ENCODE measurements around the gene GRID2IP.

Gene GRID2IP

DNA sequence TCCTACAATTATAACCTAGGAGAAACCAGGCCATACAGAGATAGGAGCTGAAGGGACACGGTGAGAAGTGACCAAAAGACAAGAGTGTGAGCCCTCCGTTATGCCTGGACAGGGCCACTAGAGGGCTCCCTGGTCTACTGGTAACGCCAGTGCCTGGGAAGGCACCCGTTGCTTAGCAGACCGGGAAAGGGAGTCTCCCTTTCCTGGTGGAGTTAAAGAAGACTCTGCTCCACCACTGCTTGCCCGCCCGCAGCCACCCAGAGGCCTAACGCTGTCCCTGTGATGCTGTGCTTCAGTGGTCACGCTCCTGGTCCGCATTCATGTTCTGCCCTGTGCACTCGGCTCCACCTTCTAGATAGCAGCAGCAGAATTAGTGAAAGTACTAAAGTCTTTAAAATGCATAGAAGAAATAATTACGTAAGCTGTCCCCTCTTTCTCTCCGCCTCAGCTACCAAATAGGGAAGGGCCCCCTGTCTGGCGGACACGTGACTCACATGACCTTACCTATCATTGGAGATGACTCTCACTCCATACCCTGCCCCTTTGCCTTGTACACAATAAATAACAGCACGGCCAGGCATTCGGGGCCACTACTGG is 34.8 kb downstream of the GRID2IP start:
- peak; percentile 43 for DNase-seq

DNA sequence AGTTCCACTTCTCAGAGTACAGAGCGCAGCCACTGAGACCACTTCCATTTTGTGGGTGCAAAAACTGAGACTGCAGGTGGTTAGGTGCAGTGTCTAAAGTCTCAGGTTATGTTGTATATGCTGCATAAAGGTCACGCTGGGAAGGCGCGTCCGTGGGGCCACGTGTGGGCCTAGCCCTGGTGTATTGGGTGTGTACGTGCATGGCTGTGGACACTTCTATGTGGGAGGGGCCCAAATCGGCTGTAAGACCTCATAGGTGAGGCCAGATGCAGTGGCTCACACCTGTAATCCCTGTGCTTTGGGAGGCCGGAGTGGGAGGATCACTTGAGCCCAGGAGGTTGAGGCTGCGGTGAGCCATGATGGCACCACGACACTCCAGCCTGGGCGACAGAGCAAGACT is 37.7 kb downstream of the GRID2IP start:
- no peak for DNase-seq

DNA sequence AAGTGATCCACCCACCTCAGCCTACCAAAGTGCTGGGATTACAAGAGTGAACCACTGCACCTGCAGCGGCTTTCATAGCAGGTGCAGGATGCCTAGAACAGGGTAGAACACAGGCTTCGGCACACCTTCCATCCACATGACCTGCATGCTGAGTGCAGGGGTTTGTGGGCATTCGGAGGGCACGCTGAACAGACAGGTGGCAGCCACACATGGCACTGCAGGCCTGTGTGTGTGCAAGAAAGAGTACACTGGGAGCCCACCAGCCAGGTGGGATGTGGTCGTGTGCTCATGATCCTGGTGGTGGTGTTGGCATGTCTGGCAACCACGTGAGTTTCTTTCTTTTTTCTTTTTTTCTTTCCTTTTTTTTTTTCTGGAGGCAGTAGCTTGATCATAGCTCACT is 38.4 kb downstream of the GRID2IP start:
- no peak for DNase-seq

DNA sequence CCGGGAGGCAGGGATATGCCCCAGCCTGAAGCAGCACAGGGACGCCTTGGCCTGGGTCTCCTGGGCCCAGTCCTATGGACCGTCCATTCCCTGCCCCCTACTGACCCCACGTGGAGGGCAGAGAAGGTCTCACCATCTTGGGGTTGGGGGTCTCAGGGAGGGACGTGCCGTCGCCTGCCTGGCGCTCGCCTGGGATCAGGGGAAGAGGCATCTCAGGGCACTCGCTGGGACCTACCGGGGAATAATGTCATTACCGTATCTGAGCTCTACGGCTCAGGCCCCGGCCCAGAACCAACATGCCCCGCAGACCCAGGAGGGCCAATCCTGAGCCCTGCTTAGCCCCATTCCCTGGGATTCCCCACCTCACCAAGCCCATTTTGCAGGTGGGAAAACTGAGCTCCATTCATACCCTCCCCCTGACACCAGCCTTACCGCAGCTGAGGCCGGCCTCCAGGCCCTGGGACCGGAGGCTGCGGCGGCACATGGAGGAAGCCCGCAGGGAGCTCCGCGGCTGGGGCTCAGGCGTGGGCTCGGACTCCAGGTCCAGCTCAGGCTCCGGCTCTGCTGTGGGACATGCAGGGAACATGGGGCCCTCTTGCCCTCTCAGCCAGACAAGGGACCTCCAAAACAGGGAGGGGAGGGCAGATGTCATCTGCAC is 40.7 kb downstream of the GRID2IP start:
- no peak for DNase-seq

DNA sequence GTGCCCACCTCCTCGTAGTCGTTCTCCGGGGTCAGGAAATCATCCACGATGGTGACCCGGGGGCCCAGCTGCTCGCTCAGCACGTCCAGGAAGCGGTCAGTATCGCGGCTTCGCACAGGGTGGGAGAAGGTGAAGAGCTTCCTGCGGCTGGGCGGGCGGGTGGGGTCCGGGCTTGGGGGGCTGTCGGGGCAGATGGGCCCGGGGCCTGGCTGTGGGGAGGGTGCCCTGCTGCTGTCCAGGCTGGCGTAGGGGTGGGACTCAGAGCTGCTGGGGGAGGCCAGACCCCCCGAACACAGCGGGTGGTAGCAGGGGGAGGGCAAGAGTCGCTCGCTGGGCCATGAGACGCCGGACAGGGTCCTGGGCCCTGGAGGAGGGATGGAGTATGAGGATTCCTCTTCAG is 42.3 kb downstream of the GRID2IP start:
- DNase-seq, result no peak

DNA sequence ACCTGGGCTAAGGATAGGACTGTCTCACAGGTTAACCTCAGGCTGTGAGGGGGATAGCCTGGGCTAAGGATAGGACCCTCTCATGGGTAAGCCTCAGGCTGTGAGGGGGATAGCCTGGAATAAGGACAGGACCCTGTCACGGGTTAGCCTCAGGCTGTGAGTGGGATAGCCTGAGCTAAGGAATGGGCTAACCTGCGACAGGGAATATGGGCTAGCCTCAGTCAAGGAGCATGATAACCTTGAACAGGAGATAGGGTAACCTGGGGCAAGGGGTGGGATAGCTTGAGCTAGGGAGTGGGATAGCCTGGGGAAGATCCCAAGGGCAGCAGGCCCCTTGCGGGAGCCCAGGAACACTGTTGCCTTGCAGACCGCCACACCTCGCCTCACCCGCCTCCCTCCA is 42.7 kb downstream of the GRID2IP start:
- no peak for DNase-seq

DNA sequence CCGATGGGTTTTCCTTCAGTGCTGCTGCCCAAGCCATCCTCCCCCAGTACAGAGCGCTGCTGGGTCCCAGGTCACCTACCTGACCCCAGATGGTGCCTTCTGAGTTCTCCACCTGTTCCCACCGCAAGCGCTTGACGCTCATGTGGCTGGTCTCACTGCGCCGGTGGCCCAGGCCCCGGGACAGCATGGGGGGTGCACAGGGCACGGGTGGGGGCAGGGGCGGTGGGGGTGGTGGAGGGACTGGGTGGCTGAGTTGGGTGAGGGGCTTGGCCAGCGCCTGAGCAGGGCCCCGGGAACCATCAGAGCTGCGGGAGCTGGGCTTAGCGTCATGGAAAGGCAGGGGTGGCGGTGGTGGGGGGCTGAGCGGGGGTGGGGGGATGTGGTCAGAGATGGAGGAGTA is 43.4 kb downstream of the GRID2IP start:
- DNase-seq, result no peak

DNA sequence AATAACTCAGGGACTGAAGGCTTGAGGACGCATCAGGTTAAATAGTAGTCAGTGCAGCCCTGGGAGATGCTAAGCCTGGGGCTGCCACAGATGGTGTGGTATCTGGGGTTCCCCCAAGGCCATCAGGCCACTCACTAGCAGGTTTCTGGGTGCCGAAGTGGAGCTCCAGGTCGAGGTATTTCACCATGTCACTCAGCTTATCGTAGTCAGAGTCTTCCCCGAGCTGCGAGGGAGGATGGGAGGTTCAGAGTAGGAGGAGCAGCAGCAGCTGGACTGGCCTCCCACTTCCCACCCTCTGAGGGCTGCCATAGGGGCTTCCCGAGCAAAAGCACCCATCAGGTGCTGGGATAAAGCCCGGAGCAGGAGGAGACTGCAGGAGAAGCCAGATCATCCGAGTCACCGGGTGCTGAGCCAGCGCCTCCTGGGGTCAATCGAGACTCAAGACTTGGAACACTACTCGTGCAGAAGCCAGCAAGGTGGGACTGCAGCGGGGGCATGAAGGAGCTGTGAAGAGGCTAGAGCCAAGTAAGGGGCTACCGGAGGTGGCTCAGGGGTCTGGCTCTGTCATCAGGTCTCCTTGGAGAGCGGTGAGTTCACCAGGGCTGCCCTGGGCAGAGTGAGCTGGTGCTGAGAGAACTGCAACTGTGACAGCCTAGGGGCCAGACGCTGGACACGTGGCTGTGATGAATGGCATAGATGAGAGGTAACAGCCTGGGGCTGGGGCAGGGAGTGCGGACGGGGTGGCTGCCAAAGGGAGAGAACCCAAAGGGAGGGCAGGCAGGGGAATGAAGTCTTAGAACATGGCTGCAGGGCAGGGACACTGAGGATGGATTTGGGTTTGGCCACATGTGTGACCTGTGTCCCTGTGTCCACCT is 45.3 kb downstream of the GRID2IP start:
- DNase-seq, result no peak

DNA sequence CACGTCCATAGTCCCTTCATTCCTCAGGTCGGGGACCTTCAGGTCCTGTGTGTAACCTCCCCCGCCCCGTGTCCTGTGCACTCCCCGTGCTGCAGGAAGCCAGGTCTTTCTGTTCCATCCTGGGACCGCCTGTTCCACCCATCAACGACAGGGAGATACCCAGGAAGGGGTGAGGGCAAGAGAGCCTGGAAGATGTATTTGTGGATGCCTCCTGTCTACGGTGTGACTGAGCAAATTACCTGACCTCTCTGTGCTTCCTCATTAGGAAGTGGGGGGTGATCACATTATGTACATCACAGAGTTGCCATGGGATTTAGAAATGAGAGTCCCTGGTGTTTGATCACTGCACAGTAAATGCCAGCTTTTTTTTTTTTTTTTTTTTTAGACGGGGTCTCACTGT is 46.3 kb downstream of the GRID2IP start:
- no peak for DNase-seq

DNA sequence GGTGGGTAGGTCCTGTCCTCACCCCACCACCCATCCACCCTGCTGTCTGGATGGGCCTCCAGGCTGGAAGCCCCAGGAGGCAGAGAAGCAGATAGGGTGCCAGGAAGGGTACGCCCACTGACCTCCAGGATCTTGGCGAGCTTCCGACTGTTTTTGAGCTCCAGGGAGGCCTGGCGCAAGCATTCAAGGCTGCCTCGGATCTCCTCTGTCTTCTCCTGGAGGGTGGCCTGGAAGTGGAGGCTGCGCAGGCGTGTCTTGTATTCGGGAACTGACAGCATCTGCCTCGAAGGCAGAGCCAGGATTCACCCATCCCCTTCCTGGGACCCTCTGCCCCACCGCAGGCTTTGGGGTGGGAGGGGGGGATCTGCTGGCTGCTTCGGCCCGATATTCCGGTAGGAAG is 48.4 kb downstream of the GRID2IP start:
- DNase-seq, result no peak

DNA sequence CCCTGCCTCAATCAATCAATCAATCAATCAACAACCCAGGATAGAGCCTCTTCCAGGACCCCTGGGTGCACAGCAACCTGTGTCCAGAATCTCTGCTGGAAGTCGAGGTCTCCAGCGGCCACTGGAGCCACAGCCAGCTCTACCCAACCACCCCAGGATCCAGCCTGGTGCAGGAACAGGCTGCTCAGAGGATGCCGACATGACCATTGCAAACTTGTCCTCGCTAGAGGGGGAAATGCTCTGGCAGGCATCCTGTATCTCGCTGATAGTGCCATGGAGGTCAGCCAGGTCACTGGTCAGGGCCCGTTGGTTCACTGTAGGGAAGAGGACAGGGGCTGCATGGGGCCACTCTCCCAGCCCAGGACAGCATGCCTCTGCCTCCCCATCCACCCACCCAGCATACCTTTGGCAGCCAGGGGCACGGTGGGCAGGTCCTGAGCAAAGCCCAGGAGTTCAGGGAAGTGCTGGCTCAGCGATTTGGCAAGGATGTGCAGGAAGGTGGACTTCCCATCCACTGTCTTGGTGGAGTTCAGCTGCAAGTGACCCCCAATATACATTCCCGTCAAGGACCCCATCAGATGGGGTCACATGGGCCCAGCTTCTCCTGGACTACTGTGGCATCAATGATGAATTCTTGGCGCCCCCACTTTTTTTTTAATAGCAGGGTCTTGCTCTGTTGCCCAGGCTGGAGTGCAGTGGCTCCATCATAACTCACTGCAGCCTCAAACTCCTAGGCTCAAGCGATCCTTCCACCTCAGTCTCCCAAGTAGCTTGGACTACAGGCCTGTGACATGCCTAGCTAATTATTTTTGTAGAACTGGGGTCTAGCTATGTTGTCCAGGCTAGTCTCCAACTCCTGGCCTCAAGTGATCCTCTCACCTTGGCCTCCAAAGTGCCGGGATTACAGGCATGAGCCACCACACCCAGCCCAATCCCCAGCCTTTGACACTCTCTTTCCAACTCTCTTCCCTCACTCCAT is 49.4 kb downstream of the GRID2IP start:
- DNase-seq, result no peak

DNA sequence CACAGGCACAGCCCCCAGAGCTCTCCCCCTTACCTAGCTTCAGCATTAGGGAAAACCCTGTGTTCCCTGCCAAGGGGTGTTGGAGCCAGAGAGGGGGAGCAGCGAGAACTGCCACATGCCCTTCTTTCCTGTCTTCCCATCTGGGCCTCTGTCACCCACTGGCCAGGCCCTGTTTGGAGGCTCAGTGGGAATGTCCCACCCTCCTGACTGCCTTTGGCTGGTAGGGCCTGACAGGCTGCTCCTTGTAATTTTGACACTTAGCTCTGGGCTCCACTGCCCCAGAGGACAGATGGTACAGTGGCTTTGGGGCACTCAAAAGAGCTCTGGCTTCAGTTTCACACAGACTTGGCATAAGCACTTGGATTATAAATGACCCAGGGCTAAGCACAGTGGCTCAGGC is 50.6 kb downstream of the GRID2IP start:
- DNase-seq, result no peak

DNA sequence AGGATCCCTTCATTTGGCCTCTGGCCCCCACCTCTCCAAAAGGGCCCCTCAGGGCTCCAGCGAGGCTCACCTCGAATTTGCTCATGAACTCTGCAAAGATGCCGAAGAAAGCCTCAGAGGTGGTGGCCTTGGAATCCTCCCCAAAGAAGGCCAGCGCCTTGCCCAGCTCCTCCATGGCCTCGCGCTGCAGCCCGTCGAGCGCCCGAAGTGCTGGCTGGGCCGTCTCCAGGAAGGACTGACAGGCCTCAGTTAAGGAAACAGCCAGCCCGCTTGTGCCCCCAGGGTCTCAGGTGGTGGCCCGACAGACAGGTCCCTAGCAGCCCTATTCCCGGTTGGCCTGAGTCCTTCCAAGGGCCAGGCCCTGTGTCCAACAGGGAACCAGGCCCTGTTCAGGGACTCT is 53.3 kb downstream of the GRID2IP start:
- no peak for DNase-seq

DNA sequence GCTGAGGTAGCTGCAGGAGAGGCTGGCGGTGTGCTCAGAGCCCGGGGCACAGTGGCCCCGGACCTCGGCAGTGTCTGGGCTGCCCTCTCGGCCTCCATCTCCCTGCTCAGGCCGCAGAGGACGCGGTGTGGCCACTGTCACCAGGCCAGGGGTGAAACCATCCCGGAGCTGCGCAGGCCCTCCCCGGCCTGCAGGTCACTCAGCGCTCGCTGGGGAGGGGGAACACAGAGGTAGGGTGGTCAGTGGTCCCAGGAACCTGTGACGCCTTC is 53.7 kb downstream of the GRID2IP start:
- DNase-seq, result no peak

DNA sequence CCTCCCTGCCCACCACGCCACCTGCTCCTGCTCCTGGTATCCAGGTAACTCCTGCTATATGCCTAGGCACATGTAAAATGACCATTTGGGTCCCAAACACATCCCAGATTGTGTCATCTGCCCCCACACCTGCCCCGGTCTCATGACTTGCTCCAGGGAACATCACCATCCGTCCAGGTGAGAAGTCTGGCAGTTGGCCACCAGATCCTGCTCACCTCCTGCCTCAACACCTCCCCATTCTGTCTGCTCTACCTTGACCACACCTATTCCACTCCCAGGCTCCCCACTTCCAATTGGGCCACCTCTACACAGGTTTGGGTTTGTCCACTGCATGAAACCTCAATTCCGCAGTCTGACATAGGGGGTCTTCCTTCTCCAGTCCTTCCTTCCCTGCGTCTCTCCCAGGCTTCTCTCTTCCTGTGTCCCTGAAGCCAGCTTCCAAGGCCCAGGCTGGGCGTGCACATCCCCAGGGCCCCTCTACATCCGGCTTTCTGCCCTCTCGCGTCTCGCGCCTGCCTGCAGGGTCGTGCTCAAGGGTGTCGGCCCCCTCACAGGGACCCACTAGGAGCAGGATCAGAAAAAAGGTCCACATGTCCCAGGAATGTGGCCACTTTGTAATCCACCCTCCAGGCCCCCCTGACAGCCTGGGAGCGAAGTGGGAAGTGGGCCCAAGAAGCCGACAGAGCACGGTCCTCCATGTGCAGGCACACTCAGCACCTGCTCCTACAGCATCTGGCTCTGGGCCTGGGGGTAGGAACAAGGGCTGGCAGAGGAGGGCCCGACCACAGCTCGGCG is 54.2 kb downstream of the GRID2IP start:
- no peak for DNase-seq

DNA sequence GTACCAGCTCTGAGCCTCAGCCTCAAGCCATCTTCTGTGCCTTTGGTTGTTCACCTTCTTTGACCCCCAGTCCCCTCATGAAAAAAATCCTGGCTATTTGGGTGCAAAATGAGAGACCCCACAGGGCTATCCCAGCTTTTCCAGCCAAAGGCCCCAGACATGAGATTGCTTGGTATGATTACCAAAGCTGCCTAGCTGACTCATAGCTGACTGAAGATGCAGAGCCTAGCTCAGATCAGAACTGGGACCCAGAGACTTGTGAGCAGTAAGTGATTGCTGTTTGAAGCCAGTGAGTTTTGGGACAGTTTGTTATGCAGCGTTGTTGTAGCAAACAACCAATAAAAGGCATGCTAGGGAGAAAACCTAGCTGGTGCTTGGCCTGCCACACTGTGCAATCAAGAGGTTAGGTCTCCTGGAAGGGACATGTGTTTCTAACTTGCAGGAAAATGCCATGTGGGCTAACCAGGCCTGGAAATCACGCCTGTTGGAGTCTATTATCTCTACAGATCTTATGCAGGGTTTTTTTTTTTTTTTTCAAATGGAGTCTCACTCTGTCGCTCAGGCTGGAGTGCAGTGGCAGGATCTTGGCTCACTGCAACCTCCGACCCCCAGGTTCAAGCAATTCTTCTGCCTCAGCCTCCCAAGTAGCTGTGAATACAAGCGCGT is 55.5 kb downstream of the GRID2IP start:
- DNase-seq, result no peak

DNA sequence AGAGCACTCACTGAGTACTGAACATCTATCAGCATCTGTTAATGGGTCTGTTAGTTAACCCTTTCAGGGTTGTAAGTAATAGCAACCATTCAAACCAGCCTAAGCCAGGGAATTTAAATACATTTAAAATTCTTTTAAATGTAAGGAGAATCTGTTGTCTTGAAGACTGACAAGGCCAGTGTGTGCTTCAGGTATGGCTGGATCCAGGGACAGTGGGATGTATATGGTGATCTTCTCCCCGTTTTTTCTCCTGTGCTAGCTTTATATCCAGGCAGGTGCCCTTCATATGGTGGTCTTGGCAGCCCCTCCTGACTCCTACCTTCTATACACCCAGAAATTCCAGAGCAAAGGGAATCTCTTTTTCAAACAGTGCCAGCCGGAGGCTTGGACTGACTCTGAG is 56.9 kb downstream of the GRID2IP start:
- no peak for DNase-seq

DNA sequence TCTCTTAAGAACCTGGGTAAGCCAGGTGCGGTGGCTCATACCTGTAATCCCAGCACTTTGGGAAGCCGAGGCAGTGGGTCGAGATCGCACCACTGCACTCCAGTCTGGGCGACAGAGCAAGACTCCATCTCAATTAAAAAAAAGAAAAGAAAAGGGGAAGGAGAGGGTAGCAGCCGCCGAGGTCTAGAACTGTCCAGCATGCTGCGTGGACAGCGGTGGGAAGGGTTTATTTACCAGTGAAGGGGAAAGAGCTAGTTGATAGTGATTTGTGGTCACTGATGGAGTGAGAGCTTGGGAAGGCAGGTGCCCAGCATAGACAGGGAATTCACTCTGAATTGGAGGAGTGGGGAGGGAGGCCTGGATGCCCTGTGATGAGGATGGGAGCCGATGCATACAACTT is 60.1 kb downstream of the GRID2IP start:
- no peak for DNase-seq

DNA sequence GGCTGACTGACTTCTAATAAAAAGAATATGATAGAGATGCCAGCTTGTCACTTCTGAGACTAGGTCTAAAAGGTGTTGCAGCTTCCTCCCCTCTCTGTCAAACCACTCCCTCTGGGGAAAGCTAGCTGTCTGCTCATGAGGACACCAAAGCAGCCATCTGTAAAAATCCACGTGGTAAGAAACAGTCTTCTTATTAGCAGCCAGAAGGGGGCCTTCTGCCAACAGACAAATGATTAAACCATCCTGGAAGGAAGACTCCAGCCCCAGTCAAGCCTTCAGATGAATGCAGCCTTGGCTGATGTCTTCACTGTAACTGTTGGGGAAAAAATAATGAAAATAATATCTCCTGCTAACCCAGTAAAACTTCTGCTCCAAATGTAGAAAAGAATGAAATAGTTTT is 61.6 kb downstream of the GRID2IP start:
- no peak for DNase-seq

DNA sequence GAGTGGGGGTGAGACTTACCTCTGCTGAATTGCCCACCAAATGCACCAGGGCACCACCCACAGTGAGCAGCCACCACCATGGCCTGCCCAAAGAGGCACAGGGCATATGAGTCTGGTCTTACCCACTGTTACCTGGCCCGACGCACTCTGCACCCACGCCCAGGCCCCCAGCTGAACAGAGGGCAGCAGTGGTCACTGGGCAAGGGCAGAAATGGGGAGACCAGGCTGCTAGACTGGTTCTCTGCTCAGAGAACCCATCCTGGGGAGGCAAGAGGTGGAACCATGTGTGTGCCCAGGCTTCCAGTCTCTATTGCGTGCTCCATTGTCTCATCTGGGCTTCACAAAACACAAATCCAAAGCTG is 64.1 kb downstream of the GRID2IP start:
- no peak for DNase-seq

DNA sequence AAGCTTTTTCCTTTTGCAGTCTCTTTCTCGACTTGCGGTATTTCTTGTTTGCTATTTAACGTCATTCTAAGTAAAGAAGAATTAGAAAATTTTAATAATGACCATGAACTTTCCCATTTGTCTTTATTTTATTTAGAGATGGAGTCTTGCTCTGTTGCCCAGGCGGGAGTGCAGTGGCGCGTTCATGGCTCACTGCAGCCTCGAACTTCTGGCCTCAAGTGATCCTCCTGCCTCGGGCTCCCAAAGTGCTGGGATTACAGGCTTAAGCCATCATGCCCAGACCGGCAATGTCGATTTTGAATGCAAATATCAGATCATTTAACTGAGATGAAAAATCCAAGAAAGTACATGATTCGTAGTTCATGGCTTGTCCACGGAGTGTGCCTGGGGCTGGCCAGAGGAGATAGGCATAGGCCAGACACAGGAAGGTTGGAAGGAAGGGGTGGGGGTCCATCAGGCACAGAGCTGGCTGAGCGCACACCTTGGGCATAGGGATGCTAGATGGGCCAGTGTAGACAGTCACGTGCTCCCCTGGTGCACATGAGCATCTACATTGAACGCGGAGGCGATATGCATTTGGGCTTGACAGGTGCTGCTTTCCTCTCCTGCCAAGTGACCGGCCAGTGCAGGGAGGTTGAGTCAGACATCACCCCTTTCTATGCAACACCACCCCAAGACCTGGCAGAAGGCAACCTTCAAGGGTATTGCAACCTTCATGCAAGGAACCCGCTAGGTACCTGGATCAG is 64.7 kb downstream of the GRID2IP start:
- DNase-seq, result no peak

All from activated CD4-positive, alpha-beta T cell treated with anti-CD3 and anti-CD28 coated beads for 1 hour (primary cell).